ENCODE measurements around the gene UBA1. TPM values are rescaled to one million over a fixed set of nuclear protein-coding genes. Genes with fewer than 3 reads are reported as not detected.

UBA1 gene
- polyA plus RNA-seq, 2 donors, result 111 to 126 TPM

GRCh38 chrX:47156611-47157520, 36.8 kb upstream of the UBA1 start:
- WGBS, 2 donors, result 92 to 94% methylated on average over 26 of the region's 26 CpGs
- Histone ChIP-seq H3K4me1 (ENCODE audit: control insufficient read depth in 2 of 2, insufficient read depth in 2 of 2, low read length in 1 of 2) (no peaks in the 10 kb centered on the region), H3K27me3 (ENCODE audit: control insufficient read depth in 1 of 2, insufficient read depth in 2 of 2, low read length in 2 of 2) (no peaks in the 10 kb centered on the region), H3K36me3 (ENCODE audit: control insufficient read depth in 2 of 2, insufficient read depth in 2 of 2, low read length in 1 of 2) (peaks cover 0 to 11% of the 10 kb centered on the region in 2 donors), H3K9me3 (ENCODE audit: control insufficient read depth in 2 of 2, insufficient read depth in 1 of 2, low read depth in 1 of 2, low read length in 1 of 2) (no peaks in the 10 kb centered on the region), H3K4me3 (ENCODE audit: low read depth in 1 of 2, low read length in 2 of 2) (no peak overlapping the region), H3K27ac (ENCODE audit: low read depth in 2 of 2, low read length in 1 of 2) (no peak overlapping the region)

GRCh38 chrX:47158131-47158530, 35.5 kb upstream of the UBA1 start:
- WGBS, 2 donors, result 91 to 98% methylated on average over 16 of the region's 16 CpGs
- H3K36me3 ChIP-seq (ENCODE audit: control insufficient read depth in 2 of 2, insufficient read depth in 2 of 2, low read length in 1 of 2), result peaks cover 0 to 11% of the 10 kb centered on the region in 2 donors

GRCh38 chrX:47158781-47159180, 34.8 kb upstream of the UBA1 start:
- Histone ChIP-seq H3K27me3 (ENCODE audit: control insufficient read depth in 1 of 2, insufficient read depth in 2 of 2, low read length in 2 of 2) (no peaks in the 10 kb centered on the region), H3K36me3 (ENCODE audit: control insufficient read depth in 2 of 2, insufficient read depth in 2 of 2, low read length in 1 of 2) (peaks cover 0 to 11% of the 10 kb centered on the region in 2 donors), H3K4me1 (ENCODE audit: control insufficient read depth in 2 of 2, insufficient read depth in 2 of 2, low read length in 1 of 2) (no peaks in the 10 kb centered on the region), H3K9me3 (ENCODE audit: control insufficient read depth in 2 of 2, insufficient read depth in 1 of 2, low read depth in 1 of 2, low read length in 1 of 2) (no peaks in the 10 kb centered on the region), H3K27ac (ENCODE audit: low read depth in 2 of 2, low read length in 1 of 2) (no peak overlapping the region), H3K4me3 (ENCODE audit: low read depth in 1 of 2, low read length in 2 of 2) (no peak overlapping the region)
- 95 to 97% methylated on average over 5 of the region's 5 CpGs for WGBS, 2 donors

More at GRCh38 chrX:47158131-47158530, 35.5 kb upstream of the UBA1 start:
- H3K27me3 ChIP-seq (ENCODE audit: control insufficient read depth in 1 of 2, insufficient read depth in 2 of 2, low read length in 2 of 2), result no peaks in the 10 kb centered on the region
- no peak overlapping the region for H3K4me3 ChIP-seq (ENCODE audit: low read depth in 1 of 2, low read length in 2 of 2)
- no peak overlapping the region for H3K27ac ChIP-seq (ENCODE audit: low read depth in 2 of 2, low read length in 1 of 2)
- H3K4me1 ChIP-seq (ENCODE audit: control insufficient read depth in 2 of 2, insufficient read depth in 2 of 2, low read length in 1 of 2), result no peaks in the 10 kb centered on the region
- H3K9me3 ChIP-seq (ENCODE audit: control insufficient read depth in 2 of 2, insufficient read depth in 1 of 2, low read depth in 1 of 2, low read length in 1 of 2), result no peaks in the 10 kb centered on the region

GRCh38 chrX:47160781-47161180, 32.8 kb upstream of the UBA1 start:
- no peaks in the 10 kb centered on the region for H3K27me3 ChIP-seq (ENCODE audit: control insufficient read depth in 1 of 2, insufficient read depth in 2 of 2, low read length in 2 of 2)
- H3K4me3 ChIP-seq (ENCODE audit: low read depth in 1 of 2, low read length in 2 of 2), result no peak overlapping the region
- no peaks in the 10 kb centered on the region for H3K9me3 ChIP-seq (ENCODE audit: control insufficient read depth in 2 of 2, insufficient read depth in 1 of 2, low read depth in 1 of 2, low read length in 1 of 2)
- H3K36me3 ChIP-seq (ENCODE audit: control insufficient read depth in 2 of 2, insufficient read depth in 2 of 2, low read length in 1 of 2), result peaks cover 0 to 11% of the 10 kb centered on the region in 2 donors
- no peaks in the 10 kb centered on the region for H3K4me1 ChIP-seq (ENCODE audit: control insufficient read depth in 2 of 2, insufficient read depth in 2 of 2, low read length in 1 of 2)
- no peak overlapping the region for H3K27ac ChIP-seq (ENCODE audit: low read depth in 2 of 2, low read length in 1 of 2)
- WGBS, 2 donors, result 70 to 81% methylated on average over 4 of the region's 4 CpGs

- WGBS, 2 donors, result 89 to 98% methylated on average over 5 of the region's 5 CpGs
- H3K9me3 ChIP-seq (ENCODE audit: control insufficient read depth in 2 of 2, insufficient read depth in 1 of 2, low read depth in 1 of 2, low read length in 1 of 2), result no peaks in the 10 kb centered on the region
- H3K27me3 ChIP-seq (ENCODE audit: control insufficient read depth in 1 of 2, insufficient read depth in 2 of 2, low read length in 2 of 2), result no peaks in the 10 kb centered on the region
- H3K27ac ChIP-seq (ENCODE audit: low read depth in 2 of 2, low read length in 1 of 2), result no peak overlapping the region
- no peak overlapping the region for H3K4me3 ChIP-seq (ENCODE audit: low read depth in 1 of 2, low read length in 2 of 2)
- no peaks in the 10 kb centered on the region for H3K36me3 ChIP-seq (ENCODE audit: control insufficient read depth in 2 of 2, insufficient read depth in 2 of 2, low read length in 1 of 2)
- H3K4me1 ChIP-seq (ENCODE audit: control insufficient read depth in 2 of 2, insufficient read depth in 2 of 2, low read length in 1 of 2), result no peaks in the 10 kb centered on the region
Observed at GRCh38 chrX:47162927-47163583, 30.6 kb upstream of the UBA1 start.

GRCh38 chrX:47164420-47164819, 29.2 kb upstream of the UBA1 start:
- WGBS, 2 donors, result 95 to 97% methylated on average over 3 of the region's 3 CpGs
- Histone ChIP-seq H3K9me3 (ENCODE audit: control insufficient read depth in 2 of 2, insufficient read depth in 1 of 2, low read depth in 1 of 2, low read length in 1 of 2) (no peaks in the 10 kb centered on the region), H3K4me1 (ENCODE audit: control insufficient read depth in 2 of 2, insufficient read depth in 2 of 2, low read length in 1 of 2) (no peaks in the 10 kb centered on the region), H3K4me3 (ENCODE audit: low read depth in 1 of 2, low read length in 2 of 2) (no peak overlapping the region), H3K27ac (ENCODE audit: low read depth in 2 of 2, low read length in 1 of 2) (no peak overlapping the region), H3K27me3 (ENCODE audit: control insufficient read depth in 1 of 2, insufficient read depth in 2 of 2, low read length in 2 of 2) (no peaks in the 10 kb centered on the region), H3K36me3 (ENCODE audit: control insufficient read depth in 2 of 2, insufficient read depth in 2 of 2, low read length in 1 of 2) (no peaks in the 10 kb centered on the region)

GRCh38 chrX:47166126-47166525, 27.5 kb upstream of the UBA1 start:
- WGBS, 2 donors, result 89 to 94% methylated on average over 5 of the region's 5 CpGs
- H3K4me1 ChIP-seq (ENCODE audit: control insufficient read depth in 2 of 2, insufficient read depth in 2 of 2, low read length in 1 of 2), result no peaks in the 10 kb centered on the region
- no peaks in the 10 kb centered on the region for H3K27me3 ChIP-seq (ENCODE audit: control insufficient read depth in 1 of 2, insufficient read depth in 2 of 2, low read length in 2 of 2)
- H3K4me3 ChIP-seq (ENCODE audit: low read depth in 1 of 2, low read length in 2 of 2), result no peak overlapping the region
- H3K36me3 ChIP-seq (ENCODE audit: control insufficient read depth in 2 of 2, insufficient read depth in 2 of 2, low read length in 1 of 2), result peaks cover 0 to 15% of the 10 kb centered on the region in 2 donors
- no peak overlapping the region for H3K27ac ChIP-seq (ENCODE audit: low read depth in 2 of 2, low read length in 1 of 2)
- no peaks in the 10 kb centered on the region for H3K9me3 ChIP-seq (ENCODE audit: control insufficient read depth in 2 of 2, insufficient read depth in 1 of 2, low read depth in 1 of 2, low read length in 1 of 2)

GRCh38 chrX:47168495-47169073, 25.0 kb upstream of the UBA1 start:
- H3K4me1 ChIP-seq (ENCODE audit: control insufficient read depth in 2 of 2, insufficient read depth in 2 of 2, low read length in 1 of 2), result no peaks in the 10 kb centered on the region
- H3K9me3 ChIP-seq (ENCODE audit: control insufficient read depth in 2 of 2, insufficient read depth in 1 of 2, low read depth in 1 of 2, low read length in 1 of 2), result no peaks in the 10 kb centered on the region
- 87 to 94% methylated on average over 6 of the region's 6 CpGs for WGBS, 2 donors
- no peaks in the 10 kb centered on the region for H3K27me3 ChIP-seq (ENCODE audit: control insufficient read depth in 1 of 2, insufficient read depth in 2 of 2, low read length in 2 of 2)
- H3K4me3 ChIP-seq (ENCODE audit: low read depth in 1 of 2, low read length in 2 of 2), result no peak overlapping the region
- no peak overlapping the region for H3K27ac ChIP-seq (ENCODE audit: low read depth in 2 of 2, low read length in 1 of 2)
- H3K36me3 ChIP-seq (ENCODE audit: control insufficient read depth in 2 of 2, insufficient read depth in 2 of 2, low read length in 1 of 2), result peaks cover 0 to 27% of the 10 kb centered on the region in 2 donors

GRCh38 chrX:47169273-47169672, 24.4 kb upstream of the UBA1 start:
- Histone ChIP-seq H3K4me1 (ENCODE audit: control insufficient read depth in 2 of 2, insufficient read depth in 2 of 2, low read length in 1 of 2) (no peaks in the 10 kb centered on the region), H3K27me3 (ENCODE audit: control insufficient read depth in 1 of 2, insufficient read depth in 2 of 2, low read length in 2 of 2) (no peaks in the 10 kb centered on the region), H3K9me3 (ENCODE audit: control insufficient read depth in 2 of 2, insufficient read depth in 1 of 2, low read depth in 1 of 2, low read length in 1 of 2) (no peaks in the 10 kb centered on the region), H3K27ac (ENCODE audit: low read depth in 2 of 2, low read length in 1 of 2) (no peak overlapping the region), H3K36me3 (ENCODE audit: control insufficient read depth in 2 of 2, insufficient read depth in 2 of 2, low read length in 1 of 2) (peaks cover 0 to 31% of the 10 kb centered on the region in 2 donors), H3K4me3 (ENCODE audit: low read depth in 1 of 2, low read length in 2 of 2) (no peak overlapping the region)
- 89 to 96% methylated on average over 14 to 19 of the region's 19 CpGs for WGBS, 2 donors

All from esophagus (tissue), 2 donors.